HG03135 (cell line): Measurements from ENCODE around the gene EPG5.
"Not testable (repeated sequence)": the region's sequence is repeated elsewhere in the genome, so short reads cannot be mapped to it uniquely, and the experiment has no call there.

Experiments used
- ATAC-seq: cut with Tn5 transposase; IDR thresholded peaks from one replicate; pipeline ENCODE4 v1.9.1; 2021; ENCODE audit warnings: mild to moderate bottlenecking, moderate library complexity; ENCODE audit not compliant: unreplicated experiment

EPG5 gene

GRCh38 chr18:45820106-45820745 lies 146.9 kb downstream of the EPG5 start:
- ATAC-seq = no peak

DNA sequence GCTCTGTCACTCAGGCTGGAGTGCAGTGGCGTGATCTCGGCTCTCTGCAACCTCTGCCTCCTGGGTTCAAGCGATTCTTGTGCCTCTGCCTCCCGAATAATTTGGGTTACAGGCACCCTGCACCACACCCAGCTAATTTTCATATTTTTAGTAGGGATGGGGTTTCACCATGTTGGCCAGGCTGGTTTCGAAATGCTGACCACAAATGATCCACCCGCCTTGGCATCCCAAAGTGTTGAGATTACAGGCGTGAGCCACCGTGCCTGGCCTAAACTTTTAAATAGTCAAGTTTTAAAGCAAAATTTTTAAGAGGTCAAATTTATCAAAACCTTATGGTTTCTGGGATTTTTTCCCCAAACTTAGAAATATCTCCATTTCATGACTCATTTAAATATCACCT lies 148.4 kb downstream of the EPG5 start:
- not testable (repeated sequence) for ATAC-seq

DNA sequence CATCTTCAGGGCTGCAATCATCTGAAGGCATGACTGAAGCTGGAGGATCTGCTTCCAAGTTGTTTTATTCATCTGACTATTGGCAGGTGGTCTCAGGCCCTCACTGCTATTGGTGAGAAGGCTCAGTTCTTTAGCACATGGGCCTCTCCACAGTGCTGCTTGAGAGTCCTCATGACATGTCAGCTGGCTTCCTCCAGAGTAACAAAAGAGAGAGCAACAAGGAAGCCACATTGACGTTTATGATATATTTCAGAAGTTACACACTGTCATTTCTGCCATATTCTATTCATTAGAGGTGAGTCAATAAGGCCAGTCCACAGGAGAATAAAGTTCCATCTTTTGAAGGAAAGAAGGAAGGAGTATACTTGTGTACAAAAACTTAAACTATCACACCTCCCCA lies 149.6 kb downstream of the EPG5 start:
- ATAC-seq = no peak

DNA sequence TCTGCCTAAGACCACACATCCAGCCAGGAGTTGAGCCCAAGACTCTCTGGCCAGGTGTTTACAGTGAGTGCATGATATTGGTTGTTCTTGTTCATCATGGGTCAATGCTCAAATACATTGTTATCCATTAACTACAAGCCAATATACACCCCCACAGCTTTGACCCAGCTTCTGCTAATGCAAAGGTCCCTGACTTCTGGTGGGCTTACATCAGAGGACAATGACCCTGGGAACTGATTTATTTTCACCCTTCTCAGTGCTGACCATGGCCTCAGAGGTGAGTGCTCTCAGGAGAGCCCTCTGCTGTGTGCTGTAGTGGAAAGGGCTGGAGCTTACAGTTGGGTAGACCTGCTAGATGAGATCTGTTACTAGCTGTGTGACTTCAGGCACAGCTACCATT lies 152.4 kb downstream of the EPG5 start:
- not testable (repeated sequence) for ATAC-seq

DNA sequence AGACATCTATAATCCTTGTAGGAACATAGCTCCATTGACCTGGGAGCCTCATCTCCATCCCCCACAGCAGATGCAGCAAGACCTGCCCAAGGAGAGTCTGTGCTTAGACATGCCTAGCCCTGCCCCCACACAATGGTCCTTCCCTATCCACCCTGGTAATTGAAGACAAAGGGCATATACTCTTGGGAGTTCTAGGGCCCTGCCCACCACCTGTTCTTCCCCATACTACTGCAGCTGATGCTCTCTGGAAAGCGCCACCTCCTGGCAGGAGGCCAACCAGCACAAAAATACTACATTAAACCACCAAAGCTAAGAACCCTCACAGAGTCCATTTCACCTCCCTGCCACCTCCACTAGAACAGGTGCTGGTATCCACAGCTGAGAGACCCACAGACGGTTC lies 160.0 kb downstream of the EPG5 start:
- ATAC-seq = not testable (repeated sequence)

DNA sequence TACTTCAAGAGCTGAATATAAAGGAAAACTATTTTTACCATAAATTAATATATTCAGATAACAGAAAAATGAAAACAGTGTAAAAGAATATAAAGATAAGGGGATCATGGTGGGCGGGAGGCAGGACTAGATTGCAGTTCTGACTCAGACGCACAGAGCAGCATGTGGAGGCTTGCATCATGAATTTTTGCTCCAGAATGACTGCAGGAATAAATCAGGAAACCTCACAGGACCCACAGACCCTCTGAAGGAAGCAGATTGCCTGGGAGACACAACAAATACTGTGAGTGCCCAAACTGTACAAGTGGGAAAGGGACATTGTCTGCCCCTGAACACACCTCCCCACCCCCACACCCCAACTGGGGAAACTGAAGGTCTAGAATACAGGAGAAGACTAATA lies 160.9 kb downstream of the EPG5 start:
- no peak for ATAC-seq

- ATAC-seq = no peak
Observed at GRCh38 chr18:45805551-45805950, 161.6 kb downstream of the EPG5 start.

GRCh38 chr18:45802814-45803492 lies 164.2 kb downstream of the EPG5 start:
- ATAC-seq = no peak

GRCh38 chr18:45801416-45802004 lies 165.6 kb downstream of the EPG5 start:
- ATAC-seq = no peak
